ENCODE measurements around the gene KPTN.

KPTN gene

GRCh38 chr19:47497050-47497766, 13.2 kb upstream of the KPTN start:
- H3K36me3 ChIP-seq = peaks cover 33 to 98% (median 77%) of the 10 kb centered on the region in 3 donors
- intact Hi-C loops (cut with DNase I; ENCODE audit: low total_unique reads) = no loop called here
- no peak overlapping the region for H3K27ac ChIP-seq
- no peaks in the 10 kb centered on the region for H3K27me3 ChIP-seq
- TF ChIP-seq, protein P1, sequence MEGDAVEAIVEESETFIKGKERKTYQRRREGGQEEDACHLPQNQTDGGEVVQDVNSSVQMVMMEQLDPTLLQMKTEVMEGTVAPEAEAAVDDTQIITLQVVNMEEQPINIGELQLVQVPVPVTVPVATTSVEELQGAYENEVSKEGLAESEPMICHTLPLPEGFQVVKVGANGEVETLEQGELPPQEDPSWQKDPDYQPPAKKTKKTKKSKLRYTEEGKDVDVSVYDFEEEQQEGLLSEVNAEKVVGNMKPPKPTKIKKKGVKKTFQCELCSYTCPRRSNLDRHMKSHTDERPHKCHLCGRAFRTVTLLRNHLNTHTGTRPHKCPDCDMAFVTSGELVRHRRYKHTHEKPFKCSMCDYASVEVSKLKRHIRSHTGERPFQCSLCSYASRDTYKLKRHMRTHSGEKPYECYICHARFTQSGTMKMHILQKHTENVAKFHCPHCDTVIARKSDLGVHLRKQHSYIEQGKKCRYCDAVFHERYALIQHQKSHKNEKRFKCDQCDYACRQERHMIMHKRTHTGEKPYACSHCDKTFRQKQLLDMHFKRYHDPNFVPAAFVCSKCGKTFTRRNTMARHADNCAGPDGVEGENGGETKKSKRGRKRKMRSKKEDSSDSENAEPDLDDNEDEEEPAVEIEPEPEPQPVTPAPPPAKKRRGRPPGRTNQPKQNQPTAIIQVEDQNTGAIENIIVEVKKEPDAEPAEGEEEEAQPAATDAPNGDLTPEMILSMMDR (IDR thresholded peaks at IDR 0.05) = no peak
- no peak overlapping the region for H3K4me3 ChIP-seq
- DNase-seq = no peak
- H3K9me3 ChIP-seq = no peaks in the 10 kb centered on the region
- peaks cover 0 to 25% (median 0%) of the 10 kb centered on the region in 4 donors for H3K4me1 ChIP-seq

DNA sequence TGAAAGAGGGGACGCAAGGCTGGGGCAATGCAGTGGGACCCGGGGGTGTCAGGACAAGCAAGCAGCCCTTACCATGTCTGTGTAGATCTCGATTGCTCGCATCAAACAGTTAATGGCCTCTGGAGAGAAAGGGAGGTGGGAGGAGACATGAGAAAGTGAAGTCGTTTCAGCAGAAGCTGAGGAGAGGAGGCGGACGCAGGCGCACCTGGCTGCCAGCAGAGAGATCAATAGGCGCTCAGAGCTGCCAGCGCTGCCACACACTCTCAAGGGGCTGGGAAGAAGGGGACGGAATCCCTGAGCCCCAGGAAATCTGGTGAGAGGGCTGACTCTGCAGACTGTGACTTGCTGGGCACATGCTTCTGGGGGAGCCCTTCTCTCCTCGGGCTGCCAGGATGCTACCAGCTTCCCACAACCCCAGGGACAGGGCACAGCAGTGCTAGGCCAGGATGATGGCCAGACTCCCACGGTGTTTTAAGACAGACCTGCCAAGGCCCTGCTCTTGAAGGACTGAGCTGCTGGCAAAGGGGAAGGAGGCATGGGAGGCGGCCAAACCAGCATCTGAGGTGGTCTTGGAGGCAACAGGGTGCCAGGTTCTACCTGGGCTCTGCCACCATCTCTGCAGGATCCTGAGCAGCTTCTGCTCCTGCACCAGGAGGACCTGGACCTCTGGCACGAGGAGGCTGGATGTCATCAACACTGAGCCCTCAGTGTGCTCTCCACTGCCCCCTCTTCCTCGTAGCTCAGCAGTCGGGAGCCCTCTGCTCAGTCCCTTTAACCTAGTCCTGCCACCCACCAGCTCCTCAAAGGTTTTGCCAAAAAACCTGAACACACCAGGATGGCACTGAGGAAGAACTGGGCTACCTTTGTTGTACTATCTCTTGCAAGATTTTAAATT, 11.7 kb upstream of the KPTN start:
- Histone ChIP-seq H3K27me3 (no peaks in the 10 kb centered on the region), H3K4me3 (no peak overlapping the region), H3K9me3 (no peaks in the 10 kb centered on the region), H3K4me1 (peaks cover 0 to 21% (median 0%) of the 10 kb centered on the region in 4 donors), H3K36me3 (peaks cover 38 to 99% (median 82%) of the 10 kb centered on the region in 3 donors), H3K27ac (no peak overlapping the region)
- TF ChIP-seq, protein P1 (IDR thresholded peaks at IDR 0.05) = no peak
- DNase-seq = no peak
- intact Hi-C loops (cut with DNase I; ENCODE audit: low total_unique reads) = no loop called here

DNA sequence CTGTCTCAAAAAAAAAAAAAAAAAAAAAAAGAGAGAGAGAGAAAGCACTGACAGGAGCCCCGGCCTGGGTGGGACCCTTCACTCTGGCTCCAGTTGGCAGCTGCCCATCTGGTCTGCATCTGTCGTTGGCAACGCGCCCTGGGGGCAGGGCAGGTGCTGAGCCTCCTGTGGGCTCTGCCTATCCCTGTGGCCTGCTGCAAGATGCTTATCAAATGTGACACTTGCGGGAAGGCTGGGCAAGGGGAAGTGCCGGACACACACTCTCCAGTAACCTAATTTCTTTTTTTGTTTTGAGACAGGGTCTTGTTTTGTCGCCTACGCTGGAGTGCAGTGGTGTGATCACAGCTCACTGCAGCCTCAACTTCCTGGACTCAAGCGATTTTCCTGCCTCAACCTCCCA, 10.7 kb upstream of the KPTN start:
- DNase-seq = no peak
- Histone ChIP-seq H3K4me3 (no peak overlapping the region), H3K4me1 (peaks cover 0 to 16% (median 0%) of the 10 kb centered on the region in 4 donors), H3K27ac (no peak overlapping the region), H3K27me3 (no peaks in the 10 kb centered on the region), H3K9me3 (no peaks in the 10 kb centered on the region), H3K36me3 (peaks cover 29 to 97% (median 79%) of the 10 kb centered on the region in 3 donors)
- intact Hi-C loops (cut with DNase I; ENCODE audit: low total_unique reads) = no loop called here
- TF ChIP-seq, protein P1 (IDR thresholded peaks at IDR 0.05) = no peak

DNA sequence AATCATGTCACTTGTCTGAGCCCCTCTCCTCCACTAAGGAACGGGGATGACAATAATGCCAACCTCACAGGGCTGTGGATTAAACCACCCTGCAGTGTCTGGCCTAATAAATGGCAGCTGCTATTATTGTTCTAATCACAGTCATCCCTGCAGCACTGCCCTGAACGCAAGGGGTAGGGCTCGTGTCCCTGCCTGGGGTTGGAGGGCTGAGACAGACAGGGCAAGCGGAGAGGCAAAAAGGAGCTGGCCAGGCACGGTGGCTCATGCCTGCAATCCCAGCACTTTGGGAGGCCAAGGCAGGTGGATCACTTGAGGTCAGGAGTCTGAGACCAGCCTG, 10.2 kb upstream of the KPTN start:
- H3K4me1 ChIP-seq = peaks cover 0 to 16% (median 0%) of the 10 kb centered on the region in 4 donors
- TF ChIP-seq, protein P1 (IDR thresholded peaks at IDR 0.05) = no peak
- peaks cover 29 to 97% (median 79%) of the 10 kb centered on the region in 3 donors for H3K36me3 ChIP-seq
- intact Hi-C loops (cut with DNase I; ENCODE audit: low total_unique reads) = no loop called here
- no peak for DNase-seq
- no peak overlapping the region for H3K4me3 ChIP-seq
- H3K27me3 ChIP-seq = no peaks in the 10 kb centered on the region
- no peak overlapping the region for H3K27ac ChIP-seq
- no peaks in the 10 kb centered on the region for H3K9me3 ChIP-seq

- TF ChIP-seq, protein P1 (IDR thresholded peaks at IDR 0.05) = no peak
- Histone ChIP-seq H3K27me3 (no peaks in the 10 kb centered on the region), H3K36me3 (peaks cover 28 to 95% (median 77%) of the 10 kb centered on the region in 3 donors), H3K27ac (no peak overlapping the region), H3K9me3 (no peaks in the 10 kb centered on the region), H3K4me1 (peaks cover 0 to 12% (median 0%) of the 10 kb centered on the region in 4 donors), H3K4me3 (no peak overlapping the region)
- no peak for DNase-seq
- intact Hi-C loops (cut with DNase I; ENCODE audit: low total_unique reads) = no loop called here
Measured at GRCh38 chr19:47493378-47494210, 9.6 kb upstream of the KPTN start.

Measured in tibial artery (tissue), 4 donors.